HG03025 (cell line): ENCODE data around the gene VIPR2.
"Not testable (repeated sequence)": the region's sequence is repeated elsewhere in the genome, so short reads cannot be mapped to it uniquely, and the experiment has no call there.

Experiments
- ATAC-seq: cut with Tn5 transposase; IDR thresholded peaks from one replicate; pipeline ENCODE4 v1.9.1; 2021; ENCODE audit warnings: mild to moderate bottlenecking, moderate library complexity; ENCODE audit not compliant: unreplicated experiment, low FRiP score

Gene VIPR2

GRCh38 chr7:159105832-159106811 lies 38.5 kb downstream of the VIPR2 start:
- ATAC-seq: no peak

- ATAC-seq: no peak
Observed at GRCh38 chr7:159105066-159105780, 39.4 kb downstream of the VIPR2 start.

GRCh38 chr7:159104188-159104920 lies 40.3 kb downstream of the VIPR2 start:
- ATAC-seq: no peak

- no peak for ATAC-seq
Observed at GRCh38 chr7:159103382-159104187, 41.1 kb downstream of the VIPR2 start.

- ATAC-seq: no peak
Observed at GRCh38 chr7:159102681-159103381, 41.8 kb downstream of the VIPR2 start.

GRCh38 chr7:159101661-159102091 lies 43.0 kb downstream of the VIPR2 start:
- not testable (repeated sequence) for ATAC-seq

GRCh38 chr7:159101083-159101395 lies 43.6 kb downstream of the VIPR2 start:
- ATAC-seq: not testable (repeated sequence)

GRCh38 chr7:159100281-159101082 lies 44.2 kb downstream of the VIPR2 start:
- not testable (repeated sequence) for ATAC-seq

GRCh38 chr7:159099711-159100231 lies 44.9 kb downstream of the VIPR2 start:
- no peak for ATAC-seq

- ATAC-seq: no peak
Observed at GRCh38 chr7:159098811-159099655, 45.6 kb downstream of the VIPR2 start.

GRCh38 chr7:159098424-159098786 lies 46.3 kb downstream of the VIPR2 start:
- ATAC-seq: no peak

- ATAC-seq: no peak
Observed at GRCh38 chr7:159097661-159098423, 46.8 kb downstream of the VIPR2 start.

- ATAC-seq: no peak
Observed at GRCh38 chr7:159096736-159097581, 47.7 kb downstream of the VIPR2 start.

GRCh38 chr7:159095979-159096411 lies 48.7 kb downstream of the VIPR2 start:
- no peak for ATAC-seq

GRCh38 chr7:159094919-159095915 lies 49.5 kb downstream of the VIPR2 start:
- ATAC-seq: no peak
